Uterus (tissue), 4 donors: ENCODE results near the gene NHSL1. TPM values are rescaled to one million over a fixed set of nuclear protein-coding genes. Genes with fewer than 3 reads are reported as not detected.
A peak's percentile ranks its signal among the peaks of the same experiment; 100 is the strongest.

Experiments used
- DNase-seq, 2 donors: peaks; one replicate each; pipeline ENCODE4 v3.0.0-alpha.2; 2019 to 2020
- H3K27ac ChIP-seq, 2 donors: fragments of 200-600 bp; sonication (generic); 1 replicate in 1 of 2; 2 replicates in 1 of 2; pipeline ENCODE4 v1.5.1; 2016 to 2018
- H3K27me3 ChIP-seq, 2 donors: fragments of 200-600 bp; sonication (generic); one replicate each; pipeline ENCODE4 v1.5.1; 2018 to 2019; ENCODE audit warnings: control low read depth in 1 of 2
- H3K36me3 ChIP-seq, 2 donors: fragments of 200-600 bp; sonication (generic); one replicate each; pipeline ENCODE4 v1.5.1; 2019; ENCODE audit warnings: control low read depth in 1 of 2
- H3K4me1 ChIP-seq, 2 donors: fragments of 200-600 bp; sonication (generic); one replicate each; pipeline ENCODE4 v1.5.1; 2018 to 2019; ENCODE audit warnings: control low read depth in 1 of 2
- H3K4me3 ChIP-seq, 2 donors: fragments of 200-600 bp; sonication (generic); 1 replicate in 1 of 2; 2 replicates in 1 of 2; pipeline ENCODE4 v1.5.1; 2018 to 2019; ENCODE audit warnings: mild to moderate bottlenecking in 1 of 2
- H3K9me3 ChIP-seq, 2 donors: fragments of 200-600 bp; sonication (generic); one replicate each; pipeline ENCODE4 v1.5.1; 2019; ENCODE audit warnings: control low read depth in 1 of 2
- CTCF ChIP-seq, 4 experiments: fragments of 200-600 bp in 2 of 4; fragments of 450-650 bp in 2 of 4; sonication (generic) in 2 of 4; IDR thresholded peaks; one replicate each; pipeline ENCODE4 v1.5.1; 2016 to 2019; ENCODE audit warnings: antibody characterized with exemption in 4 of 4, mild to moderate bottlenecking in 2 of 4, moderate library complexity in 1 of 4
- POLR2A ChIP-seq, 2 donors: fragments of 450-650 bp; IDR thresholded peaks; one replicate each; pipeline ENCODE4 v1.6.1; 2016; ENCODE audit warnings: antibody characterized with exemption in 2 of 2, mild to moderate bottlenecking in 1 of 2, moderate library complexity in 1 of 2
- intact Hi-C: fragments of 100-400 bp; cut with DNase I; formaldehyde crosslinking; loops from one replicate; pipeline ENCODE4 v1.15.1; 2023; ENCODE audit warnings: low total_unique reads
- total RNA-seq, 4 donors: library from RNA; depleted of rRNA in 3 of 4; stranded (reverse); fragments of >200 nt in 3 of 4; gene quantifications; one replicate each; pipeline versions ENCODE4 v1.1.0 to v1.2.4, GENCODE V29; 2014 to 2023
- donor health status: DM: yes; HTN: yes; CAD: no.

NHSL1 gene
- total RNA-seq, 4 donors from 2014 or later: 2.8 to 30.9 (median 7.9) TPM

DNA sequence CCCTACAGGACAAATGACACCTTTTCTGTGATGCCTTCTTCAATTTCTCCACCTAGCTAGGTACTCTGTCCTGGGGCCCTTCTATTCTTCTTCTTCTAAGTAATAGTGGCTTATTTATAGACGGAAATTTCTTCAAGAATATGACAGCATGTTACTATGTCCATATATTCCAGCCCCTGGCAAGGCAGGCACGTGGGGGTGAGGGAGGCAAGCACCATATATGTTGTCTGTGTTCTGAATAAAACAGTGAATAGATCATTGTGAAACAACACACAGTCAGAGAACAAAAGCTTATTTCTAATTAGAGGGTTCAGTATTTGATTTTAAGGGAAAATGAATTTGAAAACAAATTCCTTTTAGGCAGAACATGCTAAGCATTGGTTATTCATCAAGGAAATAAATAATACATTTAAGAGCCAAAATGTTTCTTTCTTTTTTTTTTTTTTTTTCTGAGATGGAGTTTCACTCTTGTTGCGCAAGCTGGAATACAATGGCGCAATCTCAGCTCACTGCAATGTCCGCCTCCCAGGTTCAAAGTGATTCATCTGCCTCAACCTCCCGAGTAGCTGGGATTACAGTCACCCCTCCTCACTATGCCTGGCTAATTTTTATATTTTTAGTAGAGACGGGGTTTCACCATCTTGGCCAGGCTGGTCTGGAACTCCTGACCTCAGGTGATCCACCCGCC, 89.1 kb downstream of the NHSL1 start:
- Histone ChIP-seq H3K27me3 (no peaks in the 10 kb centered on the region), H3K36me3 (no peaks in the 10 kb centered on the region), H3K4me3 (no peak overlapping the region), H3K27ac (peak overlapping the region in 1 of 2 donors; percentile 15), H3K4me1 (no peaks in the 10 kb centered on the region), H3K9me3 (no peaks in the 10 kb centered on the region)
- TF ChIP-seq CTCF (IDR thresholded peaks at IDR 0.05) (no peak), POLR2A (IDR thresholded peaks at IDR 0.05) (no peak)
- intact Hi-C loops: no loop called here
- DNase-seq: peak; percentile 46 to 61

DNA sequence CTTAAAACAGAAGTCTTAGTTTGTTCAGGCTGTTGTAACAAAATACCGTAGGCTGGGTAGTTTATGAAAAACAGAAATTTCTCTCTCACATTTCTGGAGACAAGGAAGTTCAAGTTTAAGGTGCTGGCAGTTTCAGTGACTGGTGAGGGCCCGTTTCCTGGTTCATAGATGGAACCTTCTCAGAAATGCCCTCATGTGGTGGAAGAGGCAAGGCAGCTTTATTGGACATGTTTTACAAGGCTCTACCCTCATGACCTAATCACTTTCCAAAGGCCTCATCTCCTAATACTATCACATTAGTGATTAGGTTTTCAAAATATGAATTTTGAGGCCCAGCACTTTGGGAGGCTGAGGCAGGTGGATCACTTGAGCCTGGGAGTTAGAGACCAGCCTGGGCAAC, 92.9 kb downstream of the NHSL1 start:
- DNase-seq: no peak
- Histone ChIP-seq H3K9me3 (no peaks in the 10 kb centered on the region), H3K4me3 (no peak overlapping the region), H3K36me3 (no peaks in the 10 kb centered on the region), H3K27me3 (no peaks in the 10 kb centered on the region), H3K4me1 (no peaks in the 10 kb centered on the region), H3K27ac (no peak overlapping the region)
- intact Hi-C loops: no loop called here
- no peak for TF ChIP-seq POLR2A (IDR thresholded peaks at IDR 0.05)
- no peak for TF ChIP-seq CTCF (IDR thresholded peaks at IDR 0.05)

DNA sequence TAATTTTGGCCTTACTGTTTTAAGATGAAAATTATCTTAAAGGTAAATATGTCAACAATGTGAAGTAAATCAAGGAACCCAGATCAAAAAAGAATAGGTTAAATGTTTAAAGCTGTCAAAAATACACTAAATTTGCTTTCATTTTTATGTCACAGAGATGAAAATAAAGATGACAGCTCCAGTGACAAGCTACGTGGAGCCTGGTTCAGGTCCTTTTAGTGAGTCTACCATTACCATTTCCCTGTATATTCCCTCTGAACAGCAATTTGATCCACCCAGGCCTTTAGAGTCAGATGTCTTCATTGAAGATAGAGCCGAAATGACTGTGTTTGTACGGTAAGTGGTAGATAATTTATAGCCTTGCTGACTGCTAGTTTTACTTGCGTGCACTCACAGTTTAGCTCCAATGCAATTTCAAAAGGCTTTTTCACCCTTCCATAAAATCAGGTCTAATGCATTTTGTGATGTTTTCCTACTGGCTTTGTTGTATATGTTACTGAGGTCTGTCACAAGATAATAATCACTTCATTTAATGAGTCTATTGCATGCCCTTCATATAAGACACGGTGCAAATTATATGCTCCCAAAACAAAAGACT, 93.4 kb downstream of the NHSL1 start:
- intact Hi-C loops: no loop called here
- no peak for DNase-seq
- Histone ChIP-seq H3K36me3 (no peaks in the 10 kb centered on the region), H3K4me1 (no peaks in the 10 kb centered on the region), H3K27ac (peak overlapping the region in 1 of 2 donors; percentile 97), H3K4me3 (no peak overlapping the region), H3K27me3 (no peaks in the 10 kb centered on the region), H3K9me3 (no peaks in the 10 kb centered on the region)
- TF ChIP-seq POLR2A (IDR thresholded peaks at IDR 0.05): no peak
- TF ChIP-seq CTCF (IDR thresholded peaks at IDR 0.05): no peak

DNA sequence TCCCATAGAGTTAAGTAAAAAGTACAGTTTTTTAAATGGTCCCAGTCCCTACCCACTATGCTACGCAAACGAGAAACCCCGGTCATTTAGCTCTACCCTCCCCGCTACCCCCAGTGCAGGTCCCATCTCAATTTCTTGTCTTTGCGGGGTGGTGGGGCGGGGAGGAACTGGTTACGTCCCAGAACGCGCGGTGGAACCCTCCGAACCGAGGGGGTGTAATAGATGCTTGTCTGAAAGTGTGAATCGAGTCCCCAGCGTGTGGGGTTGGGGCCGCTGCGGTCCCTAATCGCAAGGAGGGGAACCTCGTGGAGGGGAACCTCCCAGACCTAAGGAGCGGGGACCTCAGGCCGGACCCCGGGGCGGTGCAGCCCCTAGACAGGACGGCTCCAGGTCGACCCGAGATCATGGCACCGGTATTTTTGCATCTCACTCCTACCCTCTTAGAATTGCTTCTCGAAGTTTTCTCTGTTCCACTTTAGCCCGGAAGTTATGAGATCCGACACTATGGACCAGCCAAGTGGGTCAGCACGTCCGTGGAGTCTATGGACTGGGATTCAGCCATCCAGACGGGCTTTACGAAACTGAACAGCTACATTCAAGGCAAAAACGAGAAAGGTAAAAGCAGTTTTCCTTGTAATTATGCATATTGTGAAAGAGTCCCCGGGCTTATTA, 94.5 kb downstream of the NHSL1 start:
- Histone ChIP-seq H3K27ac (peak overlapping the region; percentile 97 to 98), H3K9me3 (no peaks in the 10 kb centered on the region), H3K27me3 (no peaks in the 10 kb centered on the region), H3K4me1 (no peaks in the 10 kb centered on the region), H3K36me3 (no peaks in the 10 kb centered on the region), H3K4me3 (peak overlapping the region; percentile 71 to 84)
- TF ChIP-seq POLR2A (IDR thresholded peaks at IDR 0.05) (no peak), CTCF (IDR thresholded peaks at IDR 0.05) (no peak)
- intact Hi-C loops: no loop called here
- peak; percentile 28 for DNase-seq
